Spleen (tissue), 7 donors: ENCODE results near the gene TAF9.

Experiments
- POLR2A ChIP-seq, 3 donors: fragments of 450-650 bp; IDR thresholded peaks; one replicate each; pipeline ENCODE4 v1.5.1; 2017; ENCODE audit warnings: antibody characterized with exemption in 3 of 3, mild to moderate bottlenecking in 1 of 3
- TF ChIP-seq, protein P1 (sequence below), 11 experiments: fragments of 200-600 bp in 7 of 11; fragments of 450-650 bp in 4 of 11; sonication (generic) in 4 of 11; IDR thresholded peaks in 8 of 11; conservative IDR thresholded peaks in 3 of 11; 1 replicate in 7 of 11; 2 replicates in 4 of 11; pipeline versions ENCODE4 v1.4.0 to v1.8.0; 2016 to 2021; ENCODE audit warnings: antibody characterized with exemption in 11 of 11, inconsistent platforms in 4 of 11, mild to moderate bottlenecking in 1 of 11
- donor health status: DM: no; HTN: no; CAD: no; lungs with moderate emphysema.
- donor health status: DM: no; HTN: no; CAD: no.
- donor health status: DM: no; HTN: no; CAD: no.

DNA sequence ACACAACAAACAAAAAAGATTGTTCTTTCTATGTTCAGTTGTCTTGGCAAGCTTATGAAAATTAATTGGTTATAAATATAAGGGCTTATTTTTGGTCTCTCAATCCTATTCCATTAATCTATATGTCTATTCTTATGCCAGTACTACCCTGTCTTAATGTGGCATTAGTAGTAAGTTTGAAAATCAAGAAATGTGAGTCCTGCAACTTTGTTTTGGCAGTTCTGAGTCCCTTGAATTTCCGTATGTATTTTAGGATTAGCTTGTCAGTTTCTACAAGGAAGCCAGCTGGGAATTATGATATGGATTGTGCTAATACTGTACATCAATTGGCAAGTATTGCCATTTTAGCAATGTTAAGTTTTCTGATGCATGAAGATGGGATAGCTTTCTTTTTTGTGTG, 26.2 kb downstream of the TAF9 start:
- TF ChIP-seq, protein P1, sequence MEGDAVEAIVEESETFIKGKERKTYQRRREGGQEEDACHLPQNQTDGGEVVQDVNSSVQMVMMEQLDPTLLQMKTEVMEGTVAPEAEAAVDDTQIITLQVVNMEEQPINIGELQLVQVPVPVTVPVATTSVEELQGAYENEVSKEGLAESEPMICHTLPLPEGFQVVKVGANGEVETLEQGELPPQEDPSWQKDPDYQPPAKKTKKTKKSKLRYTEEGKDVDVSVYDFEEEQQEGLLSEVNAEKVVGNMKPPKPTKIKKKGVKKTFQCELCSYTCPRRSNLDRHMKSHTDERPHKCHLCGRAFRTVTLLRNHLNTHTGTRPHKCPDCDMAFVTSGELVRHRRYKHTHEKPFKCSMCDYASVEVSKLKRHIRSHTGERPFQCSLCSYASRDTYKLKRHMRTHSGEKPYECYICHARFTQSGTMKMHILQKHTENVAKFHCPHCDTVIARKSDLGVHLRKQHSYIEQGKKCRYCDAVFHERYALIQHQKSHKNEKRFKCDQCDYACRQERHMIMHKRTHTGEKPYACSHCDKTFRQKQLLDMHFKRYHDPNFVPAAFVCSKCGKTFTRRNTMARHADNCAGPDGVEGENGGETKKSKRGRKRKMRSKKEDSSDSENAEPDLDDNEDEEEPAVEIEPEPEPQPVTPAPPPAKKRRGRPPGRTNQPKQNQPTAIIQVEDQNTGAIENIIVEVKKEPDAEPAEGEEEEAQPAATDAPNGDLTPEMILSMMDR (IDR thresholded peaks at IDR 0.05 in 8 of 11, conservative IDR thresholded peaks at IDR 0.05 in 3 of 11): no peak
- TF ChIP-seq POLR2A (IDR thresholded peaks at IDR 0.05): no peak
